Keratinocyte (primary cell): ENCODE results near the gene NAPB. TPM values are rescaled to one million over a fixed set of nuclear protein-coding genes. Genes with fewer than 3 reads are reported as not detected.
A peak's percentile ranks its signal among the peaks of the same experiment; 100 is the strongest.

Experiments
- DNase-seq: peaks from one replicate; pipeline ENCODE4 v3.0.0-alpha.2; 2011; ENCODE audit warnings: low read depth, missing footprints, low spot score
- FAIRE-seq: peaks from 2 replicates; lab custom pipeline; 2011; peaks lifted over from hg19 to GRCh38; lab: Jason Lieb, UNC
- H2AFZ ChIP-seq: 2 replicates; pipeline ENCODE4 v1.6.0; 2012; ENCODE audit warnings: low read length, control low read depth, inconsistent platforms; ENCODE audit not compliant: control insufficient read depth
- H3K27ac ChIP-seq: 2 replicates; pipeline ENCODE4 v1.5.1; 2011; ENCODE audit warnings: low read length; ENCODE audit not compliant: control insufficient read depth, insufficient read depth
- H3K27me3 ChIP-seq: 3 replicates; pipeline ENCODE4 v1.6.0; 2011; ENCODE audit warnings: low read length; ENCODE audit not compliant: control insufficient read depth, insufficient read depth; ENCODE audit errors: extremely low read depth
- H3K36me3 ChIP-seq, 2 experiments: 2 replicates in 1 of 2; 3 replicates in 1 of 2; pipeline ENCODE4 v1.5.1; 2011; ENCODE audit warnings: low read length in 2 of 2, mild to moderate bottlenecking in 1 of 2; ENCODE audit not compliant: control insufficient read depth in 2 of 2, insufficient read depth in 2 of 2; ENCODE audit errors: extremely low read depth in 1 of 2
- H3K4me1 ChIP-seq: 3 replicates; pipeline ENCODE4 v1.5.1; 2011; ENCODE audit warnings: low read length; ENCODE audit not compliant: control insufficient read depth, insufficient read depth; ENCODE audit errors: extremely low read depth
- H3K4me2 ChIP-seq: 3 replicates; pipeline ENCODE4 v1.6.0; 2011; ENCODE audit warnings: low read depth, low read length; ENCODE audit not compliant: control insufficient read depth, insufficient read depth; ENCODE audit errors: extremely low read depth
- H3K4me3 ChIP-seq, 3 experiments: fragments of 200-600 bp in 1 of 3; sonication (generic) in 1 of 3; 2 replicates in 2 of 3; 3 replicates in 1 of 3; pipeline ENCODE4 v1.5.1; 2011 to 2016; ENCODE audit warnings: low read length in 3 of 3, mild to moderate bottlenecking in 3 of 3, control low read depth in 2 of 3, inconsistent platforms in 1 of 3, low read depth in 1 of 3, mixed read lengths in 1 of 3, mixed run types in 1 of 3, moderate library complexity in 1 of 3; ENCODE audit not compliant: control insufficient read depth in 2 of 3, insufficient read depth in 2 of 3; ENCODE audit errors: extremely low read depth in 1 of 3
- H3K79me2 ChIP-seq: 2 replicates; pipeline ENCODE4 v1.6.0; 2012; ENCODE audit warnings: low read length; ENCODE audit not compliant: control insufficient read depth, insufficient read depth
- H3K9ac ChIP-seq: 3 replicates; pipeline ENCODE4 v1.6.0; 2011; ENCODE audit warnings: low read length; ENCODE audit not compliant: control insufficient read depth, insufficient read depth; ENCODE audit errors: extremely low read depth
- H3K9me1 ChIP-seq: 3 replicates; pipeline ENCODE4 v1.6.0; 2011; ENCODE audit warnings: low read length; ENCODE audit not compliant: control insufficient read depth, insufficient read depth; ENCODE audit errors: extremely low read depth
- H3K9me3 ChIP-seq: 2 replicates; pipeline ENCODE4 v1.5.1; 2012; ENCODE audit warnings: low read depth, low read length; ENCODE audit not compliant: control insufficient read depth
- H4K20me1 ChIP-seq: 3 replicates; pipeline ENCODE4 v1.6.0; 2011; ENCODE audit warnings: low read length; ENCODE audit not compliant: control insufficient read depth, insufficient read depth; ENCODE audit errors: extremely low read depth
- EZH2 ChIP-seq: IDR thresholded peaks from one replicate; pipeline ENCODE4 v1.6.1; 2012; ENCODE audit warnings: inconsistent platforms, mild to moderate bottlenecking, low read length, moderate library complexity
- dilution Hi-C: fragments of 300-500 bp; cut with MboI; formaldehyde crosslinking; loops from one replicate; pipeline ENCODE4 v1.7.0; 2020; ENCODE audit warnings: low sequenced_read_pairs; ENCODE audit not compliant: extremely low pct_ligation_motif_present
- polyA plus RNA-seq, 5 experiments: library from polyadenylated mRNA; depleted of rRNA in 3 of 5; stranded (reverse) in 3 of 5; stranded (forward) in 1 of 5; unstranded in 1 of 5; fragments of >200 nt; gene quantifications; 1 replicate in 1 of 5; 2 replicates in 3 of 5; 3 replicates in 1 of 5; pipeline versions ENCODE4 v1.2.1 to v1.2.3, GENCODE V29; 2011 to 2012; ENCODE audit warnings: missing spikeins in 2 of 5, low read depth in 1 of 5, low replicate concordance in 1 of 5
- TF ChIP-seq, protein P1 (sequence below), 3 experiments: IDR thresholded peaks in 1 of 3; conservative IDR thresholded peaks in 1 of 3; optimal IDR thresholded peaks in 1 of 3; 2 replicates in 2 of 3; 3 replicates in 1 of 3; pipeline versions ENCODE3 to v1.5.1; 2011; ENCODE audit warnings: low read length in 3 of 3, mild to moderate bottlenecking in 3 of 3, moderate library complexity in 2 of 3, control low read depth in 1 of 3, inconsistent platforms in 1 of 3; ENCODE audit not compliant: insufficient read depth in 2 of 3; ENCODE audit errors: extremely low read depth in 1 of 3

NAPB gene
- polyA plus RNA-seq, 1 donor (not counting 4 experiments of a cell fraction or from before 2014, with no cell fraction given), result 11.6 TPM

GRCh38 chr20:23413862-23414422 is 7.3 kb downstream of the NAPB start:
- TF ChIP-seq EZH2, result no peak
- TF ChIP-seq, protein P1, sequence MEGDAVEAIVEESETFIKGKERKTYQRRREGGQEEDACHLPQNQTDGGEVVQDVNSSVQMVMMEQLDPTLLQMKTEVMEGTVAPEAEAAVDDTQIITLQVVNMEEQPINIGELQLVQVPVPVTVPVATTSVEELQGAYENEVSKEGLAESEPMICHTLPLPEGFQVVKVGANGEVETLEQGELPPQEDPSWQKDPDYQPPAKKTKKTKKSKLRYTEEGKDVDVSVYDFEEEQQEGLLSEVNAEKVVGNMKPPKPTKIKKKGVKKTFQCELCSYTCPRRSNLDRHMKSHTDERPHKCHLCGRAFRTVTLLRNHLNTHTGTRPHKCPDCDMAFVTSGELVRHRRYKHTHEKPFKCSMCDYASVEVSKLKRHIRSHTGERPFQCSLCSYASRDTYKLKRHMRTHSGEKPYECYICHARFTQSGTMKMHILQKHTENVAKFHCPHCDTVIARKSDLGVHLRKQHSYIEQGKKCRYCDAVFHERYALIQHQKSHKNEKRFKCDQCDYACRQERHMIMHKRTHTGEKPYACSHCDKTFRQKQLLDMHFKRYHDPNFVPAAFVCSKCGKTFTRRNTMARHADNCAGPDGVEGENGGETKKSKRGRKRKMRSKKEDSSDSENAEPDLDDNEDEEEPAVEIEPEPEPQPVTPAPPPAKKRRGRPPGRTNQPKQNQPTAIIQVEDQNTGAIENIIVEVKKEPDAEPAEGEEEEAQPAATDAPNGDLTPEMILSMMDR (optimal IDR thresholded peaks at IDR 0.05 in 1 of 3, IDR thresholded peaks at IDR 0.05 in 1 of 3, conservative IDR thresholded peaks at IDR 0.05 in 1 of 3; ENCODE audit: extremely low read depth in 1 of 3, insufficient read depth in 2 of 3, low read length in 3 of 3), result no peak
- no peaks in the 10 kb centered on the region for H3K9me3 ChIP-seq
- DNase-seq (no peak), FAIRE-seq (no peak)
- H4K20me1 ChIP-seq, result peaks cover 3% of the 10 kb centered on the region
- no peaks in the 10 kb centered on the region for H3K27me3 ChIP-seq
- dilution Hi-C loops, result loop anchor here (25.0 kb wide), 1 partner anchor 198 kb away; the partner anchor contains the start of gene CST9
- peaks cover 7% of the 10 kb centered on the region for H3K4me1 ChIP-seq
- H3K4me3 ChIP-seq, result no peak overlapping the region
- peaks cover 0 to 2% of the 10 kb centered on the region in 2 experiments for H3K36me3 ChIP-seq
- H2AFZ ChIP-seq, result no peak overlapping the region
- H3K9me1 ChIP-seq, result no peaks in the 10 kb centered on the region
- no peak overlapping the region for H3K27ac ChIP-seq
- H3K4me2 ChIP-seq, result no peak overlapping the region
- no peak overlapping the region for H3K9ac ChIP-seq
- H3K79me2 ChIP-seq, result peaks cover 94% of the 10 kb centered on the region

- Histone ChIP-seq H3K4me1 (peaks cover 7% of the 10 kb centered on the region), H3K27me3 (no peaks in the 10 kb centered on the region), H3K27ac (no peak overlapping the region), H4K20me1 (peaks cover 3% of the 10 kb centered on the region), H3K4me3 (no peak overlapping the region), H3K4me2 (no peak overlapping the region), H3K79me2 (peaks cover 95% of the 10 kb centered on the region), H2AFZ (no peak overlapping the region), H3K9me1 (no peaks in the 10 kb centered on the region), H3K9ac (no peak overlapping the region), H3K9me3 (no peaks in the 10 kb centered on the region), H3K36me3 (peaks cover 0 to 2% of the 10 kb centered on the region in 2 experiments)
- dilution Hi-C loops, result loop anchor here (25.0 kb wide), 1 partner anchor 200 kb away; the partner anchor contains the start of gene CST9
- TF ChIP-seq, protein P1 (optimal IDR thresholded peaks at IDR 0.05 in 1 of 3, IDR thresholded peaks at IDR 0.05 in 1 of 3, conservative IDR thresholded peaks at IDR 0.05 in 1 of 3; ENCODE audit: extremely low read depth in 1 of 3, insufficient read depth in 2 of 3, low read length in 3 of 3), result peak in 1 of 3 experiments; percentile 12
- TF ChIP-seq EZH2, result no peak
- DNase-seq (no peak), FAIRE-seq (no peak)
Measured at GRCh38 chr20:23412026-23412425, 9.3 kb downstream of the NAPB start.
